IPS-18c (cell line): ENCODE data around the gene IGSF6.
"Not testable (repeated sequence)": the region's sequence is repeated elsewhere in the genome, so short reads cannot be mapped to it uniquely, and the experiment has no call there.

ENCODE experiments used
- H3K4me3 ChIP-seq: 2 replicates; pipeline ENCODE4 v1.7.0; 2013; ENCODE audit warnings: low read depth, mild to moderate bottlenecking, low read length, moderate library complexity; ENCODE audit not compliant: insufficient read depth
- H3K9me3 ChIP-seq: one replicate; pipeline ENCODE4 v1.6.1; 2013; ENCODE audit warnings: mild to moderate bottlenecking, low read length, moderate library complexity; ENCODE audit not compliant: control insufficient read depth, insufficient read depth

The IGSF6 gene

GRCh38 chr16:21617607-21618006 is 34.8 kb downstream of the IGSF6 start:
- Histone ChIP-seq H3K9me3 (no peaks in the 10 kb centered on the region), H3K4me3 (no peak overlapping the region)

GRCh38 chr16:21614896-21615295 is 37.5 kb downstream of the IGSF6 start:
- H3K9me3 ChIP-seq: no peaks in the 10 kb centered on the region
- H3K4me3 ChIP-seq: no peak overlapping the region

- Histone ChIP-seq H3K9me3 (no peaks in the 10 kb centered on the region), H3K4me3 (no peak overlapping the region)
These were observed 38.6 kb downstream of the IGSF6 start for GRCh38 chr16:21613781-21614180.

DNA sequence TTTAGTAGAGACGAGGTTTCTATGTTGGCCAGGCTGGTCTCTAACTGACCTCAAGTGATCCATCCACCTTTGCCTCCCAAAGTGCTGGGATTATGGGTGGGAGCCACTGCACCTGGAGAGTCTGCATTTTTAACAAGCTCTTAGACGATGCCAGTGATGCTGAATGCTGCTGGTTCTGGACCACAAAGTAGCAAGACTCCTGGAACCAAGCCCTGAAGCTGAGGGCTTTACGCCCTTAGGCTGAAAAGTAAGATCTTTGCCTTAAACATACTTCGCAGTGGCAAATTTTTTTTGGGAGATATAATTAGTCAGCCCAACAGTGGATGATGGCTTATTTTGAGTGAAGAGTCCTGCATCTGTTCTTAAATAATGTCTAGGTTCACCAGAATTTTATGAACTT is 39.0 kb downstream of the IGSF6 start:
- no peak overlapping the region; the same call in 1 of the 2 replicates for H3K4me3 ChIP-seq
- H3K9me3 ChIP-seq: no peaks in the 10 kb centered on the region

DNA sequence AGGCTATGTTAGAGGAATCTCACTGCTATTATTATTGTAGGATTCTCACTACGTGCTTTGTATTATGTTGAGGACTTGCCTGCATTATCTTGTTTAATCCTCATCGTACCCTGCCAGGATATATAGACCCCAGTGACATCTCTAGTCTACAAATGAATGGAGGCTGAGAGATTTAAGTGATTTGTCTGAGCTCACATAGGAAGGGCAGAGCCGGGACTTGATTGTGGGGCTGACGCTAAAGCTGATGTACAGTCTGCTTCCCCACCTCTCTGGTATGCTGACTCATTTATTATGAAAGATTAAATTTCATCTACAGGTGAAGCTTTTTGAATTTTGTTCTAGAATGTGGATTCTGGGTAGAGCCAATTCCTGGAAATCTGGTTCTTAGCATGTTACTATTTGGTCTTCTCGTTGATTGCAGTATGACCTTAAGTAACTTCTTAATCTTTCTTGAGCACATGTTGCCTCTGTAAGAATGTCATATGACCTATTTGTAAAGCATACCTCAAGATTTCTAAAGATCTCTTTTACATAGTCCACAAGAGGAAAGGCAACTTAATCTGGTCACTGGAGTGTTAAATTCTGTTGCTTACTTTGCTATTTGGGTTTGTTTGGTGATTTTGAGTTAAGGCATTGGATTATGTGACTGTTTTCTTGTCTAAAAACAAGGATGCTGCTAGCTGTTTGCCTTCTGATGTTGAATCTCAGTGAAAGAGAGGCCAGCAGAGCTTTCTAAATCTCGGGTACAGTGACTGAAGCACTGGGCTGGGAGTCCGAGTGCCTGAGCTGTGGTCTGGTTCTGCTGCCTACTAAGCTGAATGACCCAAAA is 40.6 kb downstream of the IGSF6 start:
- H3K4me3 ChIP-seq: no peak overlapping the region

DNA sequence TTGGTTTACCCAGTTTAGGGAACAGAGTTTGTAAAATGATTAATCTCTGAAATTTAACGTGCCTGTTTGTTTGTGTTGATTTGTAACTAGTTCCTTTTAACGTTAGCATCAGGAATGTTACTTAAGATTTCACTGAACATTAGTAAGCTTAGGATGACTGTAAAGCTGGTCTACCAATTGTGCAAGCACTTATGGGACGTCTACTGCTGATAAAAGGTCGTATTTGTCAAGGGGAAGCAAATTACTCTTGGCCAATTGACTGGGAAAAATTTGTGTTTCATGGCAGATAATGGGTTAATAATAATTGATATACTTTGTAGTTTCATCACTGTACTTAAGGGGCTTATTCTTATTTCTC is 41.2 kb downstream of the IGSF6 start:
- Histone ChIP-seq H3K9me3 (no peaks in the 10 kb centered on the region), H3K4me3 (no peak overlapping the region)

More for the DNA sequence above, 40.6 kb downstream of the IGSF6 start:
- no peaks in the 10 kb centered on the region for H3K9me3 ChIP-seq

DNA sequence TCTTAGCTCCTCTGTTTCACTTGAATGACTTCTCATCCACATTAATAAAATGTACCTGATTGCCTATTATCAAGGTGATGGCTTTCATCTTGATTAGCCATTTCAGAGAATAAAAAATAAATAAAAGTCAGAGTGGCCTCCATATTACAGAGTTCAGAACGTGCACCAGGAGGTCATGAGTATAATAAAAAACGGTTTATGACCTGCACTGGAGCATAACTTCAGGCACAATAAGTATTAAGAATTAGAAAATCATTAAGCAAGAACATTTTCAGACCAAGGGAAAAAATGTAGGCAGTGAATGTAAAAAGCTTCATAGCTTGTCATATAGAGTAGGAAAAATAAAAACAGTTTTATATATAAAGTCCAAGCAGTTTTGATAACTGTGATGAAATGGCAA is 41.6 kb downstream of the IGSF6 start:
- Histone ChIP-seq H3K9me3 (no peaks in the 10 kb centered on the region), H3K4me3 (no peak overlapping the region)

DNA sequence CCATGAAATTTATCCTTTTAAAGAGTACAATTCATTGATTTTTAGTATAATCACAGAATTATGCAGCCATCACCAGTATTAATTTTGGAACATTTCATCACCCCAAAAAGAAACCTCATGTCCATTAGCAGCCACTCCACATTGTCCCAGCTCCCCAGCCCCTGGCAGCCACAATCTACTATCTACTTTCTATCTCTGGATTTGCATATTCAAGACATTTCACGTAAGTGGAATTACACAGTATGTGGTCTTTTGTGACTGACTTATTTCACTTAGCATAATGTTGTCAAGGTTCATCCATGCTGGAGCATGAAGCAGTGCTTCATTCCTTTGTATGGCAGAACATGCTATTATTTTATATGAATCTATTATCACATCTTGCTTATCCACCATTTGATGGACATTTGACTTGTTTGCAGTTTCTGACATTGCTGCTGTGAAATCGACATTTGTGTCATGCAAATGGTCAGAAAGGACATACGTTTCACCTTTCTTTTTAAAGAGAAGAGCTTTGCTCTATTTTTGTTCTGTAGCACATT is 42.3 kb downstream of the IGSF6 start:
- no peak overlapping the region for H3K4me3 ChIP-seq
- no peaks in the 10 kb centered on the region for H3K9me3 ChIP-seq

DNA sequence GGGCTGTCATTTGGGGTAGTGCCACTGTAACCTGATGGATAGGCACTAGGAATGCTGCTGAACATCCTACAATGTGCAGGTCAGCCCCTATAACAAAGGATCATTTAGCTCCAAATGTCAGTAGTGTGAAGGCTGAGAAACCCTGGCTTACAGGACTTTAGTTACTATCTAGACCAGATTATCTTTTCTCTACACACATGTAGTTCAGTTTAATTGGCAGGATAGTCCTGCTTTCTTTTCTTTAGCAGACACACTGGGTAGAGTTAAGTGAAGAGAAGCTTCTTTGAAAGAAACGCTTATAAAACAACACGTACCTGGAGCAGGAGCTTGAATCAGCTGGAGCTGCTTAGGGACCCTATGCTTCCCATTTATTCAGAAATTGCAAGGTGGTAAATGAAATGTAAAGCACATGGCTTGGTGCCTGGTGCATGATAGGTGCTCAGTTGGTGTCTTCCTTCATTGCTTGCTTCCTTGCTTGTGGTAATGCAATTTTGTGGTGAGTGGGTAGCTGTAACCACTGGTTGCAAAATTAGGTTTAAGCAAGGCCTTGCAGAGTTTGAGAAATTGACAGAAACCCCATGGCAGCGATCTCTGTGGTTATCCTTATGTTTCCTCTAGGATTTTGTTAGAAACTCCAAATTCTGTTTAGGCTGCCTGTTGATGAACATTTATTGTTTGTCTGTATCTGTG is 43.6 kb downstream of the IGSF6 start:
- Histone ChIP-seq H3K4me3 (no peak overlapping the region; the same call in 1 of the 2 replicates), H3K9me3 (no peaks in the 10 kb centered on the region)

DNA sequence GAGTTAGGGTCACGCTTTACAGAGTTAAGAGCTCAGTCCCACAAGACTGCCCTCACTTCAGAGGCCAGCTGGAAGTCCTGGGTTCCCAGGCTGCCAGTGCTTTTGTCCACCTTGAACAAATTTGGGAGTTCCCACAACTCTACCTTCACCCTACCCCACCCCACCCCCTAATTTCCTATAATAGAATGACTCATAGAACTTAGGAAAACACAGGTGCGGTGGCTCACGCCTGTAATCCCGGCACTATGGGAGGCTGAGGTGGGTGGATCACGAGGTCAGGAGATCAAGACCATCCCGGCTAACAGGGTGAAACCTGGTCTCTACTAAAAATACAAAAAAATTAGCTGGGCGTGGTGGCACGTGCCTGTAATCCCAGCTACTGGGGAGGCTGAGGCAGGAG is 46.6 kb downstream of the IGSF6 start:
- H3K9me3 ChIP-seq, H3K4me3 ChIP-seq: not testable (repeated sequence)

DNA sequence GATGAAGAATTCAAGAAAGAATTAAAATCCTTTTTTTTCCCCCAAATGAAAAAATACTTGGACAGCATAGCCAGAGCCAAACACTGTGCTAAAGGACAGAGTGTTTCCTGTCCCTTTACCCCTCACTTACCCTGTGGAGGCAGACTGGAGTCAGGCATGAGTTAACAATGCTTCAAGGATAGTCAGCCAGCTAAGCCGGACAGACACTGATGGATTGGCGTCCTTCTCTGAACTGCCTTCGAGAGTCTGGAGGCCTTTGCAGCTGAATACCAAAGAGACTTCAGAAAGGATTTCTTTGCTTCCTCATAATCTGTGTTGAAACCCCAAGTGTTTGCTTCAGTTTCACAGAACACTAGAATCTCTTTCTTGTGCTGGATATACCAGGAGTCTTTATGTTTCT is 48.5 kb downstream of the IGSF6 start:
- H3K4me3 ChIP-seq: no peak overlapping the region
- H3K9me3 ChIP-seq: no peaks in the 10 kb centered on the region

DNA sequence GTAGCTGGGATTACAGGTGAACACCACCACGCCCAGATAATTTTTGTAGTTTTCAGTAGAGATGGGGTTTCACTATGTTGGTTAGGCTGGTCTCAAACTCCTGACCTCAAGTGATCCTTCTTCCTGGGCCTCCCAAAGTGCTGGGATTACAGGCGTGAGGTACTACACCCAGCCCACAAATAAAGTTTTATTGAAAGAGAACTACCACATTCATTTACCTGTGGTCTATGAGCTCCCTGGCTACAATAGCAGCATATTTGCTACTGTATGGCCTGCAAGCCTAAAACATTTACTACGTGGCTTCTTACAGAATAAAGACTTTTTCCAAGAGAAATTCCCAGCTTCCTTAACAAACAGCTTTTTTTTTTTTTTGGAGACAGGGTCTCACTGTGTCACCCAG is 49.6 kb downstream of the IGSF6 start:
- Histone ChIP-seq H3K9me3 (no peaks in the 10 kb centered on the region), H3K4me3 (no peak overlapping the region)

DNA sequence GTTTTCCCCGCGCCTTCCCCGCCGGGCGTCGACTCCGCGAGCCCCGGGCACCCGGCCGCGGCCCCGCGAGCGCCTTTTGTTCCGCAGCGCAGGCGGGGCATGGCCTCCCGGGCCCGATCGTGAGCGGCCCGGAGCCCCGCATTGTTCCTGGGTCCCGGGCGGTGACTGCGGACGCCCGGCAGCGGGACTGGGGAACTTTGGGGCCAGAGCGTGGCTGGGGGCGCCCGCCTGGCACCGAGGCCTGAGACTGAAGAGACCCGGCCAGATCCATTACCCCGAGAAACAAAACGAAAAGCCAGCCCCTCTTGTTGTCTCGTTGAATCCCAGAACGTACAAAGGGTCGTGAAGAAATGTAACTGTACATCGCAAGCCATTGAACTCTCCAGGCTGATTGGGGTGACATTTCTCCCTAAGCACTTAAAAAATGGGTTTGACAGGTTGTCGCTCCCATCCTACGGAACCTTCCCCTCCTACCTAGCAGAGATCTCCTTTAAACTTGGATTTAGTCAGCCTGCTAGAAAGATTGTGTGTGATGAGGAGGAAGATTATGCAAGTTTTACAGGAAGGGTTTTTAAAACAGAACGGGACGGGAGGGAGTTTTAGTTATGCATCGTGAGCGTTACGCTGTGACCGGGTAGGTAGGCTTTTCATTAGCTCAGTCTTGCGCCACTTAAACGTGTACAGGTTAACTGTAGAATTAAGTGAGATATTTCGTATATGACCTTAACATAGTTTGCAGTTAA is 52.2 kb downstream of the IGSF6 start:
- peak overlapping the region; percentile 92 for H3K4me3 ChIP-seq

DNA sequence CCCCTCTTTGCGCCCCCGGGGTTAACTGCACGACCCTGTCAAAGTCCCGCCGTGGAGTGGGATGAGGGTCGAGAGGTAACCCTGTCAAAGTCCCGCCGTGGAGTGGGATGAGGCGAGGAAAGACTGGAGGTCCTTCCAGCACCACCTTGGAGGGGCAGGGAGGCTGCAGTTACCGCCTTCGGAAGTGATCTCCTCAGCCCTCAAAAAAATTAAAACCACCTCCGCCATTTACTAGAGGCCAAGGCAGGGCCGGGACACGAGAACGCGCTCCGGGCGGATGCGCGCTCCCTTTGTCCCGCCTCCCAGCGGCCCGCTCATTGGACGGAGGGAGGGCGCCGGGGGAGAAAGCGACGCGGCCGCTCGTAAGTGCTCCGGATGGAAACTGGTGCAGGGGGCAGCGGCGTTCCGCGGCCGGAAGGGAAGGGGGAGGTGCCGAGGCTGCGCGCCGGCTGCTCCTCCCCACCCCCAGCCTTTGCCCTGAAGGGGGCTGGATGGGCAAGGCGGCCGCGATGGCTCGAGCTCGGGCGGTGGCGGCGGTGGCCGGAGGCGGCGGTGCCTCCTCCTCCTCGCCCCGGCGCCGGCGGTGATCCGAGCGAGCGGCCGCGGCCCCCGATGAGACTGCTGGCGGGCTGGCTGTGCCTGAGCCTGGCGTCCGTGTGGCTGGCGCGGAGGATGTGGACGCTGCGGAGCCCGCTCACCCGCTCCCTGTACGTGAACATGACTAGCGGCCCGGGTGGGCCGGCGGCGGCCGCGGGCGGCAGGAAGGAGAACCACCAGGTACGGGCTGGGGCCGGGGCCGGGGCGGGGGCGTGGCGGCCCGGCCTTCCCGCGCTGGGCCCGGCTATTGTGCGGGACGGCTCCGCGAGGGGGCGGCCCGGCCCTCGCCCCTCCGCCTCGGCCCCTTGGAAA is 53.0 kb downstream of the IGSF6 start, which contains the start of gene METTL9:
TSS of gene METTL9 (plus strand) at position 456 of the 909 bp plus-strand sequence. CDS start at position 613, 157 bp downstream.
- H3K4me3 ChIP-seq: peak within 1 kb of the TSS; percentile 92
- H3K9me3 ChIP-seq: no peaks in the 10 kb centered on the region

More for the DNA sequence above, 52.2 kb downstream of the IGSF6 start:
- H3K9me3 ChIP-seq: no peaks in the 10 kb centered on the region

DNA sequence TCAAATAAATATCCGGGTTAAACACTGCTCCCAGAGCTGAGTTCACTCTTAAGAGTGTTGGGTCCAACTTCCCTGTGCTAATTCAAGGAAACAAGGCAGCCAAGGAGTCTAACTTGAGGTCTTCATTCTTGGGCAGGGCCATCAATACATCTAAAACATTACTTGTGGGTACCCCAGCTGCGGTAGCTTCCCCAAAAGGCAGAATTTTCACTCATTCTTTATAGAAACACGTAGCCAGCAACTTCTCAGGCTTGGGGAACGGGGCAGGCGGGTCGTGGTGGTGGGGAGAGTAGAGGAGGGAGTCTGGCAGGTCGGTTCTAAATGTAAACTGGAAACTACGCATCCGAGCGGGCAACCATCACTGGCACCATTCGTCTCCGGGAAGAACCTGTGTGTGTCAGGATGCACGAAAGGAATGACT is 53.7 kb downstream of the IGSF6 start:
- no peaks in the 10 kb centered on the region for H3K9me3 ChIP-seq

GRCh38 chr16:21598206-21598605 is 54.2 kb downstream of the IGSF6 start:
- no peak overlapping the region for H3K4me3 ChIP-seq
- no peaks in the 10 kb centered on the region for H3K9me3 ChIP-seq

More for the DNA sequence above, 53.7 kb downstream of the IGSF6 start:
- peak overlapping the region; percentile 92 for H3K4me3 ChIP-seq
